ACHN (cell line): Measurements from ENCODE around the gene SLC4A5.

Experiments used
- DNase-seq: peaks from one replicate; pipeline ENCODE4 v3.0.0-alpha.2; 2015
- in situ Hi-C: cut with HindIII; loops from 2 replicates; pipeline ENCODE4 v1.10.0; 2017; ENCODE audit warnings: low sequenced_read_pairs, low pct_ligation_motif_present, low pct_unique_long_range_greater_than_20kb

The SLC4A5 gene

DNA sequence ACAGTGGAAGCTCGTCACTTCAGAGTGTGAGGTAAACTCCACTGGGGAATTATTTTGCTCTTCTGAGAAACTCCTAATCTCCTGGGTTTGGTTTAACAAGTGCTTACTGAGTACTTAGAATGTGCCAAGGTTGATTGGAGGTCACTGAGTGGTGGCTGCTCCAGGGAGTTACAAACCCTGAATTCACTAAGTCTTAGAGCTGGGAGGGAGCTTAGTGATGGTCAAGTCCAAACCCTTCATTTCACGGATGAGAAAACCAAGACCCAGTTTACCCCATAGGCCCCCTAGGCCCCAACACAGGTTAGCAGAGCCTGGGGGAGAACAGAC, 52.0 kb downstream of the SLC4A5 start:
- in situ Hi-C loops, result no loop called here

DNA sequence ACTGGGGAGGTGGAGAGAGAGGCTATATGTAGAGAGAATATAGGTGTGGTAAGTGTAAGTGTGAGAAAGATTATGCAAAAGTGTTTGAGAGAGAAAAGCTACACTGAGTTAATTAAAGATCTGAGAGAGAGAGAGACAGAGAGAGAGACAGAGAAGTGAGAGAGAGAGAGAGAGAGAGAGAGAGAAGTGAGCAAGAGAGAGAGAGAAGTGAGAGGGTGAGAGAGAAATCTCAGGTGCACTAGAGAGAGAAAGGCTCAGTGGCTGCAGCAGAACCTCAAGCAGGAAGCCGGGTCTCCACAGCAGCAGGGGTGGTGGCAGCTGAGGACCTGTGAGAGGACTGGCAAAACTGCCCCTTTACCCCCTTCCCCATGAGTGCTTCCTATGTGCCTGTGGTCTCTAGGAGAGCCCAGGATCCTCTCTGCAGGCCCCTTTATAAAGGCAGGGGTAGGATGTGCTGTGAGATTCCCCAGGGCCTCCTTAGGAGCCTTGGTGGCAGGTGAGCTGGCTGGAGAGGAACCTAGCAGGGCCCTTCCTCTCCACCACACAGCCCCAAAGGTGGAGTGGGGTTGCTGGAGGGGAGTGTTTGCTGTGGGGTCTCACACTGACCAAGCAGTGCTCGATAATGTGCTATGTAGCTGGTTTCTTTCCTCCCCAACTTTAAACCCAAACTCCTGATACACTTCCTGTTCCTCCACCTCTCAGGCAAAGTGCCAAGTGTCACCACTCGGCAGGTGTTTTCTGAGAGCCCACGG, 52.6 kb downstream of the SLC4A5 start:
- in situ Hi-C loops, result no loop called here

More for the DNA sequence above, 52.0 kb downstream of the SLC4A5 start:
- DNase-seq, result no peak

DNA sequence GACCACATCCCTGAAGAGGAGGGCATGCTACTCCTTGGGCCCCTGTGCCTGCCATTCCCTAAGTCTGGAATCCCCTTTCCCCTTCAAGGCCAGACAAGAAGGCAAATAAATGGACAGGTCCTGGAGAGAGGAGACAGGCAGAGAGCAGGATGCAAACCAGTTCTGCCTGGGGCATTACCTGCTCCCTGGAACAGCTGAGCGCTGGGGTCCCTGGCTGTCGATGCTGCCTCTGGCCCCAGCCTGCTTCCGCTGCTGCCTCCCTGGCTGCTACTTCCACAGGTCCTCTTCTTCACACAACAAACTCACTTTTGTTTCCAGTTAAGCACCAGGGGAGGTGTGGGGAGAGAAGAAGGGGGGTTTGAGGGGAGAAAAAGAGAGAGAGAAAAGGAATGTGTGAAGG, 53.1 kb downstream of the SLC4A5 start:
- no peak for DNase-seq

More for the DNA sequence above, 52.6 kb downstream of the SLC4A5 start:
- DNase-seq, result no peak

DNA sequence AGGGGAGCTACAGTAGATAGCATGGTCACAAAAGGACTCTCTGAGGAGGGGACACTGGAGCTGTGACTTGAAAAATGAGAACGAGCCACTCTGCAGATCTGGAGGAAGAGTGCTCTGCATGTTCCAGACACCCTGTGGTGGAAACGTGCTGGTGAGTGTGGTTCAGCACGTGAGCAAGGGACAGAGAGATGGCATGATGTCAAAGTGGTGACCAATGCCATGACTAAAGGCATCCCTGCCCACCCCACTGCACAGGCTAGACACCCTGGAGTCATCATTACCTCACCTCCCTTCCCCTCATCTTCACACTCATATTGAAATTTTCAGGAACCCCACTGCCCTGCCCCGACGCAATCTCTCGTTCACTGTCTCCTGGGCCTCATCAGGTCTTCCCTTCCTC, 56.5 kb downstream of the SLC4A5 start:
- in situ Hi-C loops, result no loop called here
- no peak for DNase-seq

More for the DNA sequence above, 53.1 kb downstream of the SLC4A5 start:
- in situ Hi-C loops, result no loop called here

DNA sequence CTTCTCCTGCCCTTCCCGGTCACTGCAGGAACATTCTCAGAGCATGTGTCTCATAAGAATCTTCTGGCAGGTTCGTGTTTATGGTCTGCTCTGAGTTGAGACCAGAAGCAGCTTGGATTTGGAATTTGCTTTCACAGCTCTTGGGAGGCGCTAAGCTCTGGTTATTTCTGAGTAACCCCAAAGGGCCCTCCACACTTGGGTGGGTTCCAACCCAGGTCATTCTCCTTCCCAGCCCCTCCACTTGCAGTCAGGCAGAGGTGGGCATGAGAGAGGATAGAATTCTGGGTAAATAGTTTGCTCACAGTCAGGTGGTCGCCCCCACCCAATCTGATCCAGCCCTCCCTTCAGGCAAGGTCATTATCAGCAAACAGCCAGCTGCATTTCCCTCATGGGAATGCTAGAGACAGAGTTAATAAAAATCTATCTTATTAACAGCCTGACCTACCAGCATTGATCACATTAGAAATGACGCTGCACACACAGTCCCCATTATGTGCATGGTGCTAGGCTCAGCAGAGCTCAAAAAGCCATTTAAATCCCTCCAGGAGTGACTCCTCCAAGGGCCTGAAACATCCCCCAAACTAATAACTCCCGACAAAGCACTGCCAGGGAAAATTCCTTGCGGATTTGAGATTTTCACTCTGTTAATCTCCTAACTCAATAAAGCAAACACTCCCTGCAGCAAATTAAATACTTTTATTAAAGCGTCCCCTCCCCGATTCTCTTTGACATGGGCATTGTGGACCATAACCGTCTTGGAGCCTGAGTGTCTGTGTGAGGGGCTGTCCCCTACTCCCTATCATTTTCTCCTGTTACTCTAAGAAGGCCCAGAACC, 61.9 kb downstream of the SLC4A5 start:
- DNase-seq, result no peak
- in situ Hi-C loops, result no loop called here

DNA sequence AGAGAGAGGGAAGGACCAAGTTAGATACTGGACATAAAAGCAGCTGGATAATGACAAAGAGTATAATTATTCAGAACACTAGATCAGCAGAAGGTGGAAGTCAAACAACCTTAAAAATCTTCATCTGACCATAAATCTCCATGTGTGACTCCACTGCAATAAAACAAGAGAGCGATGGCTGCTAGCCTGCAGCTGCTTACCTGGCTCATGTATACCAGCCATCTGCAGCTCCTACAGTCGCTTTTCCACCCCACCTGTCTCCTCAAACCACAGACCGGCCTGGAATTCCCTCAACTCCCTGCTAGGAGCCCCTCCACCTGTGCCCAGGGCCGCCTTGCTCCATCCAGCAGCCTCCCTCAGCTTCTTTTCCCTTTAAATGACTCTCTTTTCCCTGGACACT, 64.5 kb downstream of the SLC4A5 start:
- in situ Hi-C loops, result no loop called here
- DNase-seq, result no peak

DNA sequence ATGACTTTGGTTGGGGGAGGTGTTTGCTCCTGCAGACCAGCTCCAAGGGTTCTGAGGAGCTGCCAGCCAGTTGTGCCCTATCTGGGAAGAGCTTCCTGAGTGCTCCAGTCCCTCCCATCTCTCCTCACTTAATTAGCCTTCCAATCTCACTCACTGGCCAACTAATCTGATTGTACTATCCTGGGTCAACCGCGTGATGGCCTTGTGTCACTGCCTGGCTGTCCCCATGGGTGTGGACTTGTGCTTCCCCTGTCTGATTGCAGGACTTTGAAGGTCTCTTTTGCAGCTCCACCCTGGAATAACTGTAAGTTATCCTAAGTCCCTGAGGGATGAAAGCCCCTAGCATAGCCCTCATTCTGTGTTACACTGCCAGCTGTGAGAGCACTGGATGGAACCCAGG, 65.0 kb downstream of the SLC4A5 start:
- in situ Hi-C loops, result no loop called here
- no peak for DNase-seq

DNA sequence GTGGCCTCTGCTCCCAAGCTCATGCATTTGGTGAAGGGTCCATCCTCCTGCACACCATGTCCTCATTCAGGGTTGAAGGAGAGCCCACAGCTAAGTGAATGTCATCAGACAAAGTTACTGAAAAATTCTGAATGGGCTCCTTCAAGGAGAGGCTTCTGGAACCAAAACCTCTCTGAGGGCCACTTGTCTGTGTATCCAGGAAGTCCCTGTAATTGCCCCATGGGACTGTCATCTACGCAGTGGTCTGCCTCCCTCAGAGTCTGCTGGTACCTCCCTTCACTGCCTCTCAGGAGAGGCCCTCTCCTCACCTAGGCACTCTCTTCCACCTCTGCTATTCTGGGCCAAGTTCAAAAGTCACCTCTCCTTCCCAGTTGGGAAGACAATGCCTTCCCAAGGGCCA, 68.0 kb downstream of the SLC4A5 start:
- in situ Hi-C loops, result no loop called here
- no peak for DNase-seq

DNA sequence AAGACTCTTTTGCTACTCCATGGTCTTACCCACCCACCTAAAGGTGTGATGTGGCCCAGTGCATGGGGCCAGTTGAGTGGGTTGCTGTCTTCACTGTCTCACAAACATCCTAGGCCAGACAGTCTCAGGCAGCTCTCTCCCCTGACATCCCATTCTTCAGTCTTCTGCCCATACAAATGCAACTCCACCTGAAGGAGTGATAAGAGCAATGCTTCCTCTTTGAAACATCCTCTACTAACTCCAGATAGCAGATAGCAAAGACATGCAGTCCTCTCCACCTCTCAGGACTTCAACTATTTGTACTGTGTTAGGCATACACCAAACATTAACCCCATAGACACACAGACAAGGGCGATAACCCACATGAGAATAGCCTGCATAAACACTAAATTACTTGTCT, 73.5 kb downstream of the SLC4A5 start:
- in situ Hi-C loops, result no loop called here
- DNase-seq, result no peak

DNA sequence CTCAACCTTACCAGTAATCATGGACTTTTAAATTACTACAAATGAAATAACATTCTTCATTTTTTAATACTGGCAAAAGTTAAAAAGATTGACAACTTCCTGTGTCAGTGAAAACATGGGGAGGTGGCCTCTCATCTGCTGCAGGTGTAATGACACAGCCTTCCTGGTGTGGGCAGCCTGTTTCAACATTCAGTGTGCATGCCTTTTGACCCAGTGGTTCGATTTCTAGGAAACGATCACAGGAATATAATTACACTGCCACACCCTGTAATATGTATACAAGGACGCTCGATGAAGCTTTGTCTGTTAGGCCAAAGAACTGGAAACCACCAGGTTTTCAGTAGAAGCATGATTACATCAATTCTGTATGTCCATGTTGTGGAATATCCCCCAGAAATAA, 76.1 kb downstream of the SLC4A5 start:
- in situ Hi-C loops, result no loop called here
- DNase-seq, result peak; percentile 31

DNA sequence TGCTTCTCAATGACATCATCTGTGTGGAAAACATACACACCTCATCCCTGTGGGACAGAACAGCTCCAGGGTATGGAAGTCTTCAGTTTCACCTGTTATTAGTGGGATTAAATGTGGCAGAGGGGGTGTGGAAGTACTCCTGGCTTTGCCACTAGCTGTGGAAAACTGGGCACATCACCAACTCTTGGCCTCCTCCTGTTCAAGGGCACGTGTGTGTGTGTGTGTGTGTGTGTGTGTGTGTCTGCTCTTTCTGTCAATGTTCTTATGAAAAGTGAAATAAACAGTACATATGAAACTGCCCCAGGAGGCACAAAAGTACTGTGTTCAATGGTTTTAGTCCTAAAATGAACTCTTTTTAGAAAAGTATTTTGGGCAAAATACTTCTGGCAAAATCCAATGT, 78.9 kb downstream of the SLC4A5 start:
- DNase-seq, result no peak
- in situ Hi-C loops, result no loop called here

DNA sequence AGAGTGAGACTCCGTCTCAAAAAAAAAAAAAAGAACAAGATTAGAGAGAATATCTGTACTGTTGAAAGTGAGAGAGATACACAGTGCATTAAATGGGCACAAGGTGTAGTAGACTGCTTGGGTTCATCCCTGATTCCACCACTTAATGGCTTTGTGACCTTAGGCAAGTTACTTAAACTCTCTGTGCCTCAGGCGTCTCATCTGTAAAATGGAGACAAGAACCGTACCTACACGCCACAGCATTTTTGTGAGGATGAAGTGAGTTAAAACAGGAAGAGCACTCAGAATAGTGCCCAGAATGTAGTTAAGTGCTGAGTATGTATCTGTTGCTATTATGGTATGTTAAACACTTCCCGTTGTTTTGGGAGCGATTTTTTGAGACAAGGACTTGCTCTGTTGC, 80.5 kb downstream of the SLC4A5 start:
- DNase-seq, result no peak
- in situ Hi-C loops, result no loop called here

DNA sequence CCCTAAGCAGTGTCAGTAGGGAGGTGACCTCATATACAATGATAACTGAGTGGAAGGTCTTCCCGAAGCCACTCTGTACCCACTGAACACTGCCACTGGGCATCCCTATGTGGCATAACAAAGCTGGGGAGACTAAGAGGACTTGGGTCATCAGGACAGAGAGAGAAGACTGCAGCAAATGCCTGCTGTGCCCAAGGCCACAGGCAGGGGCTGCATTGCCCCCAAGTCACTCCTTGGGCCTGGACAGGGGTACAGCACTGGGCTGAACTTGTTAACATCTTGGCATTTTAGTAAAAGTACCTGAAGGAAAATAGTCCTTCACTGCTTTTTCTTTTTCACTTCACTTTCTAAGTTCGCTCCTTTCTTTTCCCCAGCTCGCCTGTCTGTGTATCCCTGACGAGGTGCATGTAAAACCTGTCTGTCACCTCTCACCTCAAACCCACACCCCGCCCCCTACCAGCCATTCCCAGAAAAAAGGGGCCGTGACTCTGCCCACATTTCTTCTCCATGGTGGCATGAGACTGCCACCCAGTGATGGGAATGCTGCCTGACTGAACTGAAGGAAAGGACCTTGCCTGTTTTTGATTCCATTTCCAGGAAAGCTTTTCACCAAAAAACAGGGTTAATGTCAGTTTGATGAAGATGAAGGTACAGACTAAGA, 81.9 kb downstream of the SLC4A5 start:
- in situ Hi-C loops, result no loop called here
- DNase-seq, result peak; percentile 60

DNA sequence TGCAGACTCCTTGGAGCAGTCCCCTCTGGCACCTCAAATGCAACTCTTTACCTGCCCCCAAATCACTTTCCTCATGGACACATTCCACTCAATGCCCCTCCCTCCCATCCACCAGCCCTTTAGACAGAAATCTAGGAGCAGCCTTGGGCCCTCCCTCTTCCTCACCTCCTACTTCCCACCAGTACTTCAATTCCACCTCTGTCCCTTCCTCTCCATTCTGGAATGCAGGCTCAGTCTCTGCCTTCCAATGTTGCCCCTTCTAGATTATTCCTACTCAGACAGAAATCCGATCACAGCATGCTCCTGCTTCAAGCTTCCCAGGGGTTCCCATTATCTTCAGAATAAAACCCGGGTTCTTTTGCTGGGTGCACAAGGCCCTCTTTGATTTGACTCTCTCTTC, 82.7 kb downstream of the SLC4A5 start:
- DNase-seq, result no peak

DNA sequence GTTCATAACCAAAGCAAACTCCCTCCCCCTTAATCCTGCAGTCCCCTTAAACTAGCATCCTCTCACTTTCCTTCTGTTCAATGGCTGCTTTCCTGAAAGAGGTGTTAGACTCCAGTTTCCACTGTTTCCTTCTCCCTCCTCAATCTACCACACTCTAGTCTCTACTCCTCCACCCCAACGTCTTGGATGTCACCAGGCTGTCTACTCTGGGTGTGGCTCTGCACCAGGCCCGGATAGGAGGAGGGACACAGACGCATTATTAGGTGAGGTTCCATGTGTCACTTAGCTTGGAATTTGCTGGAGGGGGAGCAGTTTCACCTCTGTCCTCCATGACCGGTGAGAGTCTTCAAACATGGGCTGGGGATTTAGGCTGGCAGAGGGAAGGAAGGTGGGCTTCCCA, 83.5 kb downstream of the SLC4A5 start:
- no peak for DNase-seq
- in situ Hi-C loops, result no loop called here

More for the DNA sequence above, 82.7 kb downstream of the SLC4A5 start:
- in situ Hi-C loops, result no loop called here

DNA sequence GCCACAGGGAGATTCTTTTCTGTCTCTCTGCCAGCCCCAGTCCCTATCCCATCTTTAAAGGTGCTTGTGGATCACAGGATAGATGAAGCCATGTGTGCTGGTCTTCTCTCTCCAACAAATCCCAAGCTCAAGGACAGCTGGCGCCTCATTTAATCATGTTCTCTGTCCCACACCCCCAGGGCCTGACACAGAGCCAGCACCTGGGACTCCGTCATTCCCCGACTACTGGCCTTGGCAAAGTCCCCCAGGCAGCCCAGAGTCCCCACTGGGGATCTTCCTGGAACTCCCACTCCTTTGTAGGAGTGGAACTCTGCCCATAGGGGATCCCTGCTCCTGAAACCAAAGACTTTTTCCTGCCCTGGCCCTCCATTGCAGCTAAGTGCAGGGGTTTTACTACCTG, 84.0 kb downstream of the SLC4A5 start:
- DNase-seq, result no peak
- in situ Hi-C loops, result no loop called here

DNA sequence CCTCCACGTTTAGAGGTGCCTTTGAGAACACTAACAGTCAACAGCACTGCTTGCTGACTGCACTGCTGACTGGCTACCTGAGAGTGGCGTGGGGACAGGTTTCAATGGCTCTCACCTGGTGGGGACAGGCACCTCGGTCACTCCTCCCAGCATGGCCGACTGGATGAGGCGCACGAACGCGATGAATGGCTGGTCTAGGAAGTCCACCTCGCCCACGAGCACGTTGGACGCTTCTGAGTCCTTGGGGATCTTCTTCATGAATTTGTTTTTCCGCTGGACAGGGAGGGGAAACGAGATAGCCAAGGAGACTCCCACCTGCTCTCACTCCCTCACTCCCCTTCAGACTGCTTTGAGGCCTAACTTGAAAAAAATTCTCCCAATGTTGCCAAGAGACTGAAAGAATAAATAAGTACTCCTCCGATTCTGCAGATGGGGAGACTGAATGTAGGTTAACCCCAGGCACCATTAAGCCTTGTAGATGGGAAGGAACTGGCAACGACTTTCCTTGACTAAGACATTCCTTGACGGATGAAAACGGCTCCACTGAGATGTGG, 87.5 kb downstream of the SLC4A5 start:
- in situ Hi-C loops, result no loop called here
- no peak for DNase-seq

DNA sequence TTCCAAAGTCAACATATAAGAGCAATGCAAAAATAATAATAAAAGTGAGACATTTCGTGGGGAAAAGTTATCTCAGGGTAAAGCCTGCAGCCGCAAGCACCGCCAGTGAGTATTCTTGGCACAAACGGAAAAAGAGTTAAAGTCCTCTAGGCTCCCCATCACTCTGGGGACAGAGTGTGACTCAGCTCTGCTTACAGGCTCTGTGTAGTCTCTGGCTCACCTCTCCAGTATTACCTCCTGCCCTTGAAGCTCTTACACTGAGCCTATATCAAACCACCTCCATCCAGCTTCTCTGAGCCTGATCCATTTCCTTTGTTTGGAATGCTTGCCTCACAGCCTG, 89.3 kb downstream of the SLC4A5 start:
- DNase-seq, result no peak
- in situ Hi-C loops, result no loop called here

DNA sequence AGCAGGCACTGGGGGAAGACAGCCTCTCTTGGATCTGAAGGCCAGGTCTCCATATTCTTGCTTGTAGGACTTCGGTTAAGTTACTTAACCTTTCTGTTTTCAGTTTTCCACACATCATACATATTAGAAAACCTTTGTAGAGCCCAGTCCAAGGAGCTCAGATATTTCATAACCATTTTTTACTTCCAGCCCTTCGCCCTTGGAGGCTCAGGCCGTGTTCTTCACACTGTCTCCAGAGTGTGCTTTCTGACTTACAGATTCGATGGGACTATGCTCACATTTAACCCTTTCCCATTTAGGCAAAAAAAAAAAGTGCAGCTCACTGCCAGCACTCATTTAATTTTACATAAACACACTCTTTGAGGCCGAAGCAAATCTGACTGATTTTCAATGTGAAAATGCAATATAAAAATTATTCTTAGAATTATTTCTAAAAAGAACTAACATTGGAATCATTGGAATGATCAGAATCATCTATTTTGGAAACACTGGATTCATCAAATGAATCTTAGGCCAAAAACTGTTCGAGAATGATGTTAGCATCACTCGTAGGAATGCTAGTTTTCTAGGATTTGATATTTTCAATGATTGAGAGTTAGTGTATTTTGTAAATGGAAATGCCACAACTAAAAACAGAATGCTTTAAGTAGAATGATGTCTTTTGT, 89.8 kb downstream of the SLC4A5 start:
- no peak for DNase-seq
- in situ Hi-C loops, result no loop called here
